HAP-1 (cell line): ENCODE measurements around the gene STXBP4.

Experiments
- DNase-seq, 2 experiments: peaks; one replicate each; pipeline ENCODE4 v3.0.0-alpha.2; 2016 to 2020; ENCODE audit warnings: low spot score in 2 of 2
- H3K27me3 ChIP-seq: fragments of 250-450 bp; sonication (Bioruptor Pico); 2 replicates; pipeline ENCODE4 v1.5.1; 2020; ENCODE audit warnings: low read depth, mild to moderate bottlenecking, moderate library complexity
- H3K36me3 ChIP-seq: fragments of 250-450 bp; sonication (Bioruptor Pico); replicated peaks from 2 replicates; pipeline ENCODE4 v1.5.1; 2020; ENCODE audit warnings: mild to moderate bottlenecking
- H3K4me1 ChIP-seq: fragments of 250-450 bp; sonication (Bioruptor Pico); 2 replicates; pipeline ENCODE4 v1.5.1; 2020; ENCODE audit warnings: mild to moderate bottlenecking
- H3K4me3 ChIP-seq: fragments of 250-450 bp; sonication (Bioruptor Pico); 2 replicates; pipeline ENCODE4 v1.5.1; 2020; ENCODE audit warnings: mild to moderate bottlenecking, moderate library complexity
- H3K9me3 ChIP-seq: fragments of 250-450 bp; sonication (Bioruptor Pico); 2 replicates; pipeline ENCODE4 v1.5.1; 2020; ENCODE audit warnings: mild to moderate bottlenecking, moderate library complexity
- in situ Hi-C: fragments of 300-500 bp; cut with MboI; formaldehyde crosslinking; loops from 3 replicates; pipeline ENCODE4 v1.14.3; 2020; ENCODE audit warnings: low sequenced_read_pairs, inconsistent platforms, mixed read lengths

Gene STXBP4

DNA sequence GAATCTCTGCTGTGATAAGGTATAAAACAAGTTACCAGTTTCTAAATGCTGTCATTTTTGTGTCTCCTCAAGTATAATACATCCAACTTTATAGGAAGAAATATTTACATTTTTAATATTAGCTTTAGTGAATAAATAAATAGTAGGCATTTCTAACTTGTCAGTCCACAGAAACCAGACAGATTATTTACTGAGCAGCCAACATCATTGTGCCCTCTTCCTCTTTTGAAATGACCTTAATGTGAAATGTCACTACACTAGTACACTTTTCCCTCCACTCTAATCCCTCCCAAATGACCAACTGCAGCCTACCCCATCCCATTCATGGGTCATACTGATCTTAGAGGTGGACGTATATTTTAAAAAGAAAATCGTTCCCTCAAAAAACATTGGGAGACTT lies 9.2 kb downstream of the STXBP4 start:
- H3K4me1 ChIP-seq = peaks cover 18% of the 10 kb centered on the region
- H3K4me3 ChIP-seq = no peak overlapping the region
- 0 out of 2 replicates have a peak, but pooled peaks cover 2% of the 10 kb centered on the region for H3K9me3 ChIP-seq
- DNase-seq = no peak
- no peaks in the 10 kb centered on the region for H3K27me3 ChIP-seq
- H3K36me3 ChIP-seq = no peaks in the 10 kb centered on the region
- in situ Hi-C loops = loop anchor here (25.0 kb wide), 1 partner anchor 535 kb away; the partner anchor contains the start of gene SMIM36

GRCh38 chr17:54979657-54980056 lies 11.1 kb downstream of the STXBP4 start:
- no peaks in the 10 kb centered on the region for H3K36me3 ChIP-seq
- 0 out of 2 replicates have a peak, but pooled peaks cover 2% of the 10 kb centered on the region for H3K9me3 ChIP-seq
- in situ Hi-C loops = loop anchor here (25.0 kb wide), 1 partner anchor 533 kb away; the partner anchor contains the start of gene SMIM36
- H3K4me1 ChIP-seq = peaks cover 3% of the 10 kb centered on the region
- H3K4me3 ChIP-seq = no peak overlapping the region
- DNase-seq = peak in 1 of 2 experiments; percentile 21
- no peaks in the 10 kb centered on the region for H3K27me3 ChIP-seq

DNA sequence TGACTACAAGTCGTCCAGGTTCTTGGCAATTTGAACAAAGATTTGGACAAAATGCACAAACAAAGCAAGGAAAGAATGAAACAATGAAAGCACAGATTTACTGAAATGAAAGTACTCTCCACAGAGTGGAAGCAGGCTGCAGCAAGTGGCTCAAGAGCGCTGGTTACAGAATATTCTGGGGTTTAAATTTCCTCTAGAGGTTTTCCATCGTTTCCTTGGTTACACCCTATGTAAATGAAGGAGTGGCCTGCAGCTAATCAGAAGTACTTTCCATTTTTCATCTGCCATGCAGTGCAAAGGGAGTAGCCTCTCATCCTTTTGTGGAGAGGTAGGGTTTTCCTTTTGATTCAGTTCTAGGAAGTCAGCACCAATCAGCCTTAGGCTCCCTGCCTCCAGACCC lies 11.8 kb downstream of the STXBP4 start:
- Histone ChIP-seq H3K4me1 (peaks cover 3% of the 10 kb centered on the region), H3K9me3 (0 out of 2 replicates have a peak, but pooled peaks cover 2% of the 10 kb centered on the region), H3K27me3 (no peaks in the 10 kb centered on the region), H3K36me3 (no peaks in the 10 kb centered on the region), H3K4me3 (no peak overlapping the region)
- DNase-seq = no peak
- in situ Hi-C loops = loop anchor here (25.0 kb wide), 1 partner anchor 532 kb away; the partner anchor contains the start of gene SMIM36

DNA sequence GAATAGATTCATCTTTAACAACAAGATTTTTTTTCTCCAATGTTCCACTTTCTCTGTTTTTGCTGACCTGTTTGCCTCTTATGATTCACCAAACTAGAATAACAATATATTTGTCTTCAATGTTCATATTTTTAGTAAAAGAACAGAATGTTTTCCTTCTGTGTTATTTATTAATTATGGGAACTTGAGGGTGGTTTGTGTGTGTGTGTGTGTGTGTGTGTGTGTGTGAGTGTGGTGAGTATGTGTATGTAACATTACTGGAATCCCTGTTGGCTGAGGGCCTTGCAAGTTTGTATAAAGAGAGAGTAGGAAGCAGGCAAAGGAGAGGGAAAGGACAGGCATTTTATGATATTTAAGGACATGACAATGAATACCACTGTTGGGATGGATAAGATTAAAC lies 13.8 kb downstream of the STXBP4 start:
- no peak overlapping the region for H3K4me3 ChIP-seq
- H3K36me3 ChIP-seq = no peaks in the 10 kb centered on the region
- H3K9me3 ChIP-seq = 0 out of 2 replicates have a peak, but pooled peaks cover 2% of the 10 kb centered on the region
- peaks cover 3% of the 10 kb centered on the region for H3K4me1 ChIP-seq
- in situ Hi-C loops = loop anchor here (25.0 kb wide), 1 partner anchor 530 kb away; the partner anchor contains the start of gene SMIM36
- DNase-seq = no peak
- H3K27me3 ChIP-seq = no peaks in the 10 kb centered on the region

DNA sequence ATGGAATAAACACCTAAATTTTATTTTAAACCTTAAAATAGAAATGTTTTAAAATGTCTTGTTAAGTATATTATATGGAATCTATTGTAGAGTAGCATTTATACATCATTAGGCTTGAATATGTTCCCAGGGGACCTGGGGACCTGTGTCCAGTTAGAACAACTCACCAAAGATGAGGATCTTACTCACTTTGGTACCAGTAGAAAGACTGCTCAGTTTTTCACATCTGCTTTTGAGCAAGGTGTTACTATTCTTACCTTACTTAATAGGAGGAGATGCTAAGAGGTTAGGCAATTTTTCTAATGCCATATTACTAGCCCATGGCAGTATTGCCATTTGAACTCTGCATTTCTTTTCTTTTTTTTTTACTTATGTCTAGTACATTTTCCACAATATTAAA lies 14.7 kb downstream of the STXBP4 start:
- H3K27me3 ChIP-seq = no peaks in the 10 kb centered on the region
- in situ Hi-C loops = loop anchor here (25.0 kb wide), 1 partner anchor 529 kb away; the partner anchor contains the start of gene SMIM36
- H3K4me3 ChIP-seq = no peak overlapping the region
- no peak for DNase-seq
- H3K9me3 ChIP-seq = 0 out of 2 replicates have a peak, but pooled peaks cover 2% of the 10 kb centered on the region
- no peaks in the 10 kb centered on the region for H3K36me3 ChIP-seq
- peaks cover 3% of the 10 kb centered on the region for H3K4me1 ChIP-seq

- H3K27me3 ChIP-seq = no peaks in the 10 kb centered on the region
- no peak overlapping the region for H3K4me3 ChIP-seq
- H3K4me1 ChIP-seq = no peaks in the 10 kb centered on the region
- H3K36me3 ChIP-seq = no peaks in the 10 kb centered on the region
- in situ Hi-C loops = loop anchor here (25.0 kb wide), 1 partner anchor 527 kb away; the partner anchor contains the start of gene SMIM36
- no peak for DNase-seq
- H3K9me3 ChIP-seq = no peaks in the 10 kb centered on the region
Observed at GRCh38 chr17:54985476-54985875, 16.9 kb downstream of the STXBP4 start.

GRCh38 chr17:54990118-54990517 lies 21.6 kb downstream of the STXBP4 start:
- DNase-seq = no peak
- no peaks in the 10 kb centered on the region; the same call in 1 of the 2 replicates for H3K36me3 ChIP-seq
- no peaks in the 10 kb centered on the region for H3K9me3 ChIP-seq
- in situ Hi-C loops = loop anchor here (10.0 to 25.0 kb wide), 2 partner anchors 365 to 522 kb away; partner anchors contain the start of gene SMIM36
- no peaks in the 10 kb centered on the region for H3K4me1 ChIP-seq
- H3K27me3 ChIP-seq = no peaks in the 10 kb centered on the region
- no peak overlapping the region for H3K4me3 ChIP-seq

DNA sequence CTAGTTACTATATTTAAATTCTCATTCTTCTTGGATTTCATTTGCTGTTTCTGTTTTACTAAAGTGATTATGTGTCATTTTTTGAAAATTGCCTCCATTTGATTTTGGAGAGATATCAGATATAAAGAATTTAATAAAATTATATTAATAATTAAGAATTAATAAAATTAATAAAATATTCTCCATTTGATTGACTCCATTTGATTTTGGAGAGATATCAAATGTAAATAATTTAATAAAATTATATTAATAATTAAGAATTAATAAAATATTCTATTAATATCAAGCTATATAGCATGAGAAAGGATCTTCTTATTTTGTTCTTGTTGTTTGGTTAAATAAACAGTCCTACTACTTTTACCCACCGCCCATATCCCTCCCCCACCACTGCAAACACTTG lies 23.0 kb downstream of the STXBP4 start:
- Histone ChIP-seq H3K4me1 (no peaks in the 10 kb centered on the region), H3K36me3 (peaks cover 3% of the 10 kb centered on the region), H3K27me3 (no peaks in the 10 kb centered on the region), H3K9me3 (no peaks in the 10 kb centered on the region), H3K4me3 (no peak overlapping the region)
- DNase-seq = no peak
- in situ Hi-C loops = loop anchor here (10.0 to 25.0 kb wide), 2 partner anchors 363 to 521 kb away; partner anchors contain the start of gene SMIM36

GRCh38 chr17:54992797-54993639 lies 24.5 kb downstream of the STXBP4 start:
- H3K36me3 ChIP-seq = peaks cover 3% of the 10 kb centered on the region
- in situ Hi-C loops = loop anchor here (10.0 to 25.0 kb wide), 2 partner anchors 362 to 519 kb away; partner anchors contain the start of gene SMIM36
- no peak overlapping the region for H3K4me3 ChIP-seq
- peak in 1 of 2 experiments; percentile 47 for DNase-seq
- H3K4me1 ChIP-seq = no peaks in the 10 kb centered on the region
- H3K9me3 ChIP-seq = no peaks in the 10 kb centered on the region
- H3K27me3 ChIP-seq = no peaks in the 10 kb centered on the region

DNA sequence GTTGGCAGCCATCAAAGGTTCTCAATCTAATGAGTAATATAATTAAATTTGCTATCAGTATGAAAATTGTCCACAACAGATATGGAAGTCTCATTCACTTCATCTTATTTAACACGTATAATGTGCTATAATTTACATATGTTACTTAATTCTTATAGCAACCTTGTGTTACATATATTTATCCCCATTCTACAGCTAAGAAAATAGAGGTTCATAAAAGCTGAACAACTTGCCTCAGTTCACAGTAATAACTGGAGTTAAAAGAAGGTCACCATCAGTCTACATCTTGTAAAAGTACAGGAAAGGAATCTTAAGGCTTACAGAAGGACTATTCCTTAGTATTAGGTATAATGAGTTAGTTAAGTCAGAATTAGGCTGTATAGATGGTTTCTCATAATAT lies 27.9 kb downstream of the STXBP4 start:
- H3K4me1 ChIP-seq = no peaks in the 10 kb centered on the region
- in situ Hi-C loops = loop anchor here (10.0 to 25.0 kb wide), 2 partner anchors 358 to 516 kb away; partner anchors contain the start of gene SMIM36
- H3K9me3 ChIP-seq = no peaks in the 10 kb centered on the region
- peaks cover 3% of the 10 kb centered on the region for H3K36me3 ChIP-seq
- no peak for DNase-seq
- H3K27me3 ChIP-seq = no peaks in the 10 kb centered on the region
- H3K4me3 ChIP-seq = no peak overlapping the region

- no peak overlapping the region for H3K4me3 ChIP-seq
- H3K4me1 ChIP-seq = no peaks in the 10 kb centered on the region
- in situ Hi-C loops = no loop called here
- no peak for DNase-seq
- H3K9me3 ChIP-seq = no peaks in the 10 kb centered on the region
- H3K27me3 ChIP-seq = no peaks in the 10 kb centered on the region
- no peaks in the 10 kb centered on the region; the same call in 1 of the 2 replicates for H3K36me3 ChIP-seq
Observed at GRCh38 chr17:55002458-55002857, 33.9 kb downstream of the STXBP4 start.

DNA sequence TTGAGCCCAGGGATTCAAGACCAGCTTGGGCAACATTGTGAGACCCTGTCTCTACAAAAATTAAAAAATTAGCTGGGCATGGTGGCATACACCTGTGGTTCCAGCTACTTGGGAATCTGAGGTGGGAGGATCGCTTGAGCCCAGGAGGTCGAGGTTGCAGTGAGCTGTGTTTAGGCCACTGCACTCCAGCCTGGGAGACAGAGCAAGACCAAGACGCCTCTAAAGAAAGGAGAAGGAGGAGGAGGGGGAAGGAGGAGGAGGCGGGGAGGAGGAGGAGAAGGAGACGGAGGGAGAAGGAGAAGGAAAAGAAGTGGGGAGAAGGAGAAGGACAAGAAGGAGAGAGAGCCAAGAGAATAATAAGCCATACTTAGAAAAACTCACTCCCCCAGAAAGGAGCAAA lies 35.9 kb downstream of the STXBP4 start:
- Histone ChIP-seq H3K9me3 (no peaks in the 10 kb centered on the region), H3K4me1 (no peaks in the 10 kb centered on the region), H3K4me3 (no peak overlapping the region), H3K36me3 (no peaks in the 10 kb centered on the region; the same call in 1 of the 2 replicates), H3K27me3 (no peaks in the 10 kb centered on the region)
- in situ Hi-C loops = no loop called here
- no peak for DNase-seq

DNA sequence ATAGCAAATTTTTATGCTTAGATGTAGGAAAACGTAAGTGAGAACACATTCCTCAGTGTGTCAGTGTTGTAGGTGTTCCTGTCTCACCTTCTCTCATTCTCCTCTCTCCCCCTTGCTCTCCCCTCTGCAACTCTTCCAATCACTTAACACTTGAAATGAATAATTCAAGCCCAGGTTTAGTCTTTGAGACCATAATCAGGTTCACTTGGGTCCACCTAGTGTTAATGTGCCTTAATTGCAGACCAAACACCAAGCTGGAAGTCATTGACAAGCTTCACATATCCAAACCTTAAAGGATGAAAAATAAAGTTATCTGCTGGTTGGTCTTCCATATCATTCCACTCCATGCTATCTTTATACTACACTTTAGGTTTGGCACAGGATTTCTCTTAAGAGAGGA lies 37.0 kb downstream of the STXBP4 start:
- peak; percentile 15 to 20 for DNase-seq
- H3K27me3 ChIP-seq = no peaks in the 10 kb centered on the region
- H3K4me3 ChIP-seq = no peak overlapping the region
- in situ Hi-C loops = no loop called here
- no peaks in the 10 kb centered on the region; the same call in 1 of the 2 replicates for H3K36me3 ChIP-seq
- no peaks in the 10 kb centered on the region for H3K4me1 ChIP-seq
- no peaks in the 10 kb centered on the region for H3K9me3 ChIP-seq

DNA sequence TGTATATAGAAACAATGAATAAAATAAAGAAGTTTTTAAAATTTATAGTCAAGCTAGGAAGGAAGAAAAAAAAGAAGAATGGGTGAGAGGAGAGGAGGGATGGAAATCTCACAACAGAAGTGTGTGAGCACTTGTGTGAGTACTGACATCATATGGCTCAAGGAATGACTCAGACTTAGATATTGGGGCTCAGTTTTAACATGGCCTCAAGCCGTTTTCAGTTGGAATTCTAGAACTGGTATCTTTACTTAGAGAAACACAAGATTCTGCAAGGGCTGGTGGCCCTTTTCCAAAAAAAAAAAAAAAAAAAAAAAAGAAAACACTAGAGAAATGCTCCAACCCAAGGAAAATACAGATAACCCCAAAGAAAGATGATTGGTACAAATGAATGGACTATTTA lies 55.1 kb downstream of the STXBP4 start:
- Histone ChIP-seq H3K27me3 (no peaks in the 10 kb centered on the region), H3K4me1 (no peaks in the 10 kb centered on the region), H3K9me3 (no peaks in the 10 kb centered on the region), H3K4me3 (no peak overlapping the region), H3K36me3 (no peaks in the 10 kb centered on the region)
- DNase-seq = no peak
- in situ Hi-C loops = no loop called here
